Measurements from ENCODE around the gene PLA2R1. TPM values are rescaled to one million over a fixed set of nuclear protein-coding genes. Genes with fewer than 3 reads are reported as not detected.
A peak's percentile ranks its signal among the peaks of the same experiment; 100 is the strongest.

The PLA2R1 gene
- total RNA-seq, 1 donor from 2014 or later, result 46.5 TPM

DNA sequence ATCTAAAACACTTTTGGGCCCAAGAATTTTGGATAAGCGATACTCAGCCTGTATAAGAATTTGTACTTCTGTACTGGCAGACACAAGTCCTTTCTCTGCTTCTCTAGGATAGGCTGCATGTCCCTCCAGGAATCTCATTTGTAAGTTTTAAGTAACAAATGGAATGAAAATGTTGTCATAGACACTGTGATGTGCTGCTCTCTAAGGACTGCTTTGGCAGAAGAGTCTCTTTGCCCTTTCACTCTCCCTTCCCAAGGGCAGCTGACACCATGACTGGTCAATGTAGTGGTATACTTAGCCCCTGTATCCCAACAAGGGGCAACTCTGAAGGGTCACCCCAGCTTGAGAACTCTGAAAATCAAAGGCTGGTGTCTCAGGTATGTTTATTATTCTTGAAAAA, 27.3 kb downstream of the PLA2R1 start:
- peak overlapping the region; percentile 50 for H3K27ac Mint-ChIP-seq (ENCODE audit: unreplicated experiment)
- no peak overlapping the region for H3K4me3 Mint-ChIP-seq (ENCODE audit: unreplicated experiment)
- no peaks in the 10 kb centered on the region for H3K27me3 Mint-ChIP-seq (ENCODE audit: low read depth)
- H3K4me1 Mint-ChIP-seq (ENCODE audit: low read depth), result peaks cover 41% of the 10 kb centered on the region
- no peaks in the 10 kb centered on the region for H3K9me3 Mint-ChIP-seq (ENCODE audit: low read depth)
- peaks cover 8% of the 10 kb centered on the region for H3K36me3 Mint-ChIP-seq (ENCODE audit: low read depth)
- no peak for DNase-seq (ENCODE audit: low spot score)
- TF ChIP-seq CTCF (IDR thresholded peaks at IDR 0.05), result no peak

DNA sequence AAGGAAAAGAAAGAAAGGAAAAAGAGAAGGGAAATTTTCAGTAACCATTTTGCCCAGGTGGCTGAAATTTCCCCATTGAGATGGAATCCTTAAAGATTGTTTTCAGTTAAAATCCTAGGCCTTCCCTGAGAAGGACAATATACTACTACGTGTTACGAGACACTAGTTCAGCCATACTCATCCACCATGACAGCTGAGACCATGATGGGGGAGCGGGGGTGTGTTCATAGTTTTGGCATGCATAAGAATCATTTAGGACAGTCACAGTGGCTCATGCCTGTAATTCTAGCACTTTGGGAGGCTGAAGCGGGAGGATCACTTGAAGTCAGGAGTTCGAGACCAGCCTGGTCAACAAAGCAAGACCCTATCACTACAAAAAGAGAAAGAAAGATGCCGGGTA, 28.0 kb downstream of the PLA2R1 start:
- Mint-ChIP-seq H3K9me3 (ENCODE audit: low read depth) (no peaks in the 10 kb centered on the region), H3K4me1 (ENCODE audit: low read depth) (peaks cover 37% of the 10 kb centered on the region), H3K27ac (ENCODE audit: unreplicated experiment) (peak overlapping the region; percentile 83), H3K36me3 (ENCODE audit: low read depth) (peaks cover 8% of the 10 kb centered on the region), H3K4me3 (ENCODE audit: unreplicated experiment) (no peak overlapping the region), H3K27me3 (ENCODE audit: low read depth) (no peaks in the 10 kb centered on the region)
- TF ChIP-seq CTCF (IDR thresholded peaks at IDR 0.05), result no peak
- no peak for DNase-seq (ENCODE audit: low spot score)

GRCh38 chr2:160033732-160034392, 28.6 kb downstream of the PLA2R1 start:
- H3K4me1 Mint-ChIP-seq (ENCODE audit: low read depth), result peaks cover 37% of the 10 kb centered on the region
- no peak for DNase-seq (ENCODE audit: low spot score)
- peaks cover 6% of the 10 kb centered on the region for H3K36me3 Mint-ChIP-seq (ENCODE audit: low read depth)
- H3K9me3 Mint-ChIP-seq (ENCODE audit: low read depth), result no peaks in the 10 kb centered on the region
- TF ChIP-seq CTCF (IDR thresholded peaks at IDR 0.05), result no peak
- H3K27ac Mint-ChIP-seq (ENCODE audit: unreplicated experiment), result peak overlapping the region; percentile 83
- no peak overlapping the region for H3K4me3 Mint-ChIP-seq (ENCODE audit: unreplicated experiment)
- H3K27me3 Mint-ChIP-seq (ENCODE audit: low read depth), result no peaks in the 10 kb centered on the region

- no peak for DNase-seq (ENCODE audit: low spot score)
- H3K4me1 Mint-ChIP-seq (ENCODE audit: low read depth), result peaks cover 46% of the 10 kb centered on the region
- no peak overlapping the region for H3K4me3 Mint-ChIP-seq (ENCODE audit: unreplicated experiment)
- no peaks in the 10 kb centered on the region for H3K9me3 Mint-ChIP-seq (ENCODE audit: low read depth)
- peak overlapping the region; percentile 18 for H3K27ac Mint-ChIP-seq (ENCODE audit: unreplicated experiment)
- TF ChIP-seq CTCF (IDR thresholded peaks at IDR 0.05), result no peak
- H3K27me3 Mint-ChIP-seq (ENCODE audit: low read depth), result no peaks in the 10 kb centered on the region
- H3K36me3 Mint-ChIP-seq (ENCODE audit: low read depth), result peaks cover 12% of the 10 kb centered on the region
Observed at GRCh38 chr2:160029270-160029628, 33.2 kb downstream of the PLA2R1 start.

GRCh38 chr2:160028431-160029269, 33.8 kb downstream of the PLA2R1 start:
- no peaks in the 10 kb centered on the region for H3K27me3 Mint-ChIP-seq (ENCODE audit: low read depth)
- no peak for DNase-seq (ENCODE audit: low spot score)

More at GRCh38 chr2:160028431-160029269, 33.8 kb downstream of the PLA2R1 start:
- Mint-ChIP-seq H3K4me1 (ENCODE audit: low read depth) (peaks cover 40% of the 10 kb centered on the region), H3K27ac (ENCODE audit: unreplicated experiment) (peak overlapping the region; percentile 24), H3K36me3 (ENCODE audit: low read depth) (peaks cover 14% of the 10 kb centered on the region), H3K9me3 (ENCODE audit: low read depth) (no peaks in the 10 kb centered on the region), H3K4me3 (ENCODE audit: unreplicated experiment) (peak overlapping the region; percentile 37)
- TF ChIP-seq CTCF (IDR thresholded peaks at IDR 0.05), result no peak

Data from chondrocyte (in vitro differentiated cells).